ENCODE results near the gene DNMBP.
"Not testable (repeated sequence)": the region's sequence is repeated elsewhere in the genome, so short reads cannot be mapped to it uniquely, and the experiment has no call there.

Gene DNMBP

DNA sequence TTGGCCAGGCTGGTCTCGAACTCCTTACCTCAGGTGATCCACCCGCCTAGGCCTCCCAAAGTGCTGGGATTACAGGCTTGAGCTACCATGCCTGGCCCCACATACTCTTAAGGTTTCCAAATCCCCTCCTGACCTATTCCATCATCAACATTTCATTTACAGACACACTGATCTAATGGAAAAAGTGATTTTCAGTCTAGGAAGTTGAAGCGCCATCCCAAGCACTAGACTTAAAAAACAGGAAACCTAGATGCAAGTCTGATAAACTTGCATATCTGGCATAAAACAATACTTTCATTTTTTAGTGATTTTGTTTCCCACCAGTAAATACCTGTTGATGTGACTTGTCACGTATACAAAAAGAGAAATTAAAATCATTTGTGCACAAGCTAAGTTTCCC lies 44.0 kb downstream of the DNMBP start:
- H3K4me3 ChIP-seq (ENCODE audit: low read length): no peak overlapping the region
- TF ChIP-seq, protein P1, sequence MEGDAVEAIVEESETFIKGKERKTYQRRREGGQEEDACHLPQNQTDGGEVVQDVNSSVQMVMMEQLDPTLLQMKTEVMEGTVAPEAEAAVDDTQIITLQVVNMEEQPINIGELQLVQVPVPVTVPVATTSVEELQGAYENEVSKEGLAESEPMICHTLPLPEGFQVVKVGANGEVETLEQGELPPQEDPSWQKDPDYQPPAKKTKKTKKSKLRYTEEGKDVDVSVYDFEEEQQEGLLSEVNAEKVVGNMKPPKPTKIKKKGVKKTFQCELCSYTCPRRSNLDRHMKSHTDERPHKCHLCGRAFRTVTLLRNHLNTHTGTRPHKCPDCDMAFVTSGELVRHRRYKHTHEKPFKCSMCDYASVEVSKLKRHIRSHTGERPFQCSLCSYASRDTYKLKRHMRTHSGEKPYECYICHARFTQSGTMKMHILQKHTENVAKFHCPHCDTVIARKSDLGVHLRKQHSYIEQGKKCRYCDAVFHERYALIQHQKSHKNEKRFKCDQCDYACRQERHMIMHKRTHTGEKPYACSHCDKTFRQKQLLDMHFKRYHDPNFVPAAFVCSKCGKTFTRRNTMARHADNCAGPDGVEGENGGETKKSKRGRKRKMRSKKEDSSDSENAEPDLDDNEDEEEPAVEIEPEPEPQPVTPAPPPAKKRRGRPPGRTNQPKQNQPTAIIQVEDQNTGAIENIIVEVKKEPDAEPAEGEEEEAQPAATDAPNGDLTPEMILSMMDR (IDR thresholded peaks at IDR 0.05; ENCODE audit: insufficient read depth, low read depth, low read length, missing control alignments): no peak
- DNase-seq (ENCODE audit: low read depth): no peak

DNA sequence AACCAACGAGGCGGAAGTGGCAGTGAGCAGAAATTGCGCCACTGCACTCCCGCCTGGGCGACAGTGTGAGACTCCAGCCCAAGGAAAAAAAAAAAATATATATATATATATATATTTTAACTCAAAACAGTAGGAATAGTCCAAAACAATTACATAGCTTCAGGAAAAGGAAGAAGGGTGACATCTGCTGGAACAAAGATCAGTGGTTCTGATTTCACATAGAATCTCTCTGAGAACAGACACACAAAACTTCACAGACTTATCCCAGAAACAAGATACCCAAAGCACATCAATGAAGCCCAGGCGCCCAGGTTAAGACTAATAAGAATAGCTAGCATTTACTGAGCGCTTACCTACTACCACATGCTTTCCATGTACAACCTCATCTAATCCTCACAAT lies 45.0 kb downstream of the DNMBP start:
- TF ChIP-seq, protein P1 (IDR thresholded peaks at IDR 0.05; ENCODE audit: insufficient read depth, low read depth, low read length, missing control alignments): no peak
- no peak for DNase-seq (ENCODE audit: low read depth)
- no peak overlapping the region for H3K4me3 ChIP-seq (ENCODE audit: low read length)

DNA sequence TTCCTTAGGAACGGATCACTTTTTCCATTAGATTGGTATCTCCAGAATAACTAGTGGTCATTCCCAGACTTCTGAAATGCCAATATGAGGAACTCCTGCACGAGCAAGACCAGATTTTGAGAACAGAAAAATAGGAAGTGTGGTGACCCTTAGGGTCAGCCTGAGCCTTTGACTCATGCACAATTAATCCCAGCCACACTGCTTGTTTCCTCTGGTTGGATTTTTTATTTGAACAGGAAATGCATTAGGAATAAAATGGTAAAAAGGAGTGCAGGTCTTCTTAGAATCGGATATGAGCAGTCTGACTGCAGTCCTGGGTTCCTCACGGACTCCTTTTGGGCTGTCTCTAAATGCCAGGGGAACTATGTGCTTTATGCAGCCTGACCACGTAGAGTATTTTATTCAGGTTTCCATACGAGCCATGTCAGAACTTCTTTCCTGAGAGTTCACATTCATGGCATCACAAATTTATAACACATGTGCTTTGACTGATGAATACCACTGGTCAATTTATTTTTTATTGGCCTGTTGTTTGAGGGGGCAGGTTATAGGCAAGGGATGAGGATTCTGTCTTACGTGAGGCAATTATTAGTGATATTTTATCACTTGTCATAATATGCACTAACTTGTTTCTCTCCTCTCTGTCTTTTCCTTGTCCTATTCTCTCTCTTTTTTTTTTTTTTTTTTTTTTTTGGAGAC lies 46.1 kb downstream of the DNMBP start:
- DNase-seq (ENCODE audit: low read depth); H3K4me3 ChIP-seq (ENCODE audit: low read length): not testable (repeated sequence)

DNA sequence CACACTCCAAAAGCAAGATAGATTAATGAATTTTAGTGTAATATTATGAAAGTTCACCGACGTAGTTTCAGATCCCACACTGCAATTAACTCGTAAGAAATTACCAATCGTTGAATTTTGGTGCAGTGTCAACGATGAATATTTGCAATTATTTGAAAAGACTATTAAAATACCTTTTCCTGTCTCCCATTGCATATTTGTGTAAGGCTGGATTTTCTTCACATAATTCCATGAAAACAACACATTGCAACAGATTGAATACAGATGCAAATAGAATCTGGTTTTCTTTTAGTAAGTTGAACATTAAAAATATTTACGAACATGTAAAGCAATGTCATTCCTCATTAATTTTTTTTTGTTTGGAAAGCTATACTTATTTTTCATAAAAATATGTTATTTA lies 50.9 kb downstream of the DNMBP start:
- no peak overlapping the region for H3K4me3 ChIP-seq (ENCODE audit: low read length)
- TF ChIP-seq, protein P1 (IDR thresholded peaks at IDR 0.05; ENCODE audit: insufficient read depth, low read depth, low read length, missing control alignments): no peak
- no peak for DNase-seq (ENCODE audit: low read depth)

DNA sequence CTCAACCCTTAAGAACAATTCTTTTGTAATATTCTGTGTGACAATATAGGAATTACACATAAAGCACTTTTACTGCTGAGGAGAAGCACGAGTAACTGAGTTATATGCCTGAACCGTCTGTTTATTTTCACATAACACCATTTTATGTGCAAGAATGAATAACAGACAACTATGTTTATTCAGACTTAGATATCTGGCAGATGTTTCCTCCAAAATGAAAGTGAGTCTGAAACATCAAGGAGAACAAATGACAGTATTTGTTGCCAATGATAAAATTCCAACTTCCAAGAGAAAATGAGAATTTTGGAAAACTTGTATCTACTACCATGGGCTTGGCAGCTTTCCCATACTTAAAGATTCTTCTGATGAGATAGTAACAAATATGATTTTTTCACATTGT lies 51.4 kb downstream of the DNMBP start:
- TF ChIP-seq, protein P1 (IDR thresholded peaks at IDR 0.05; ENCODE audit: insufficient read depth, low read depth, low read length, missing control alignments): no peak
- no peak overlapping the region for H3K4me3 ChIP-seq (ENCODE audit: low read length)
- no peak for DNase-seq (ENCODE audit: low read depth)

DNA sequence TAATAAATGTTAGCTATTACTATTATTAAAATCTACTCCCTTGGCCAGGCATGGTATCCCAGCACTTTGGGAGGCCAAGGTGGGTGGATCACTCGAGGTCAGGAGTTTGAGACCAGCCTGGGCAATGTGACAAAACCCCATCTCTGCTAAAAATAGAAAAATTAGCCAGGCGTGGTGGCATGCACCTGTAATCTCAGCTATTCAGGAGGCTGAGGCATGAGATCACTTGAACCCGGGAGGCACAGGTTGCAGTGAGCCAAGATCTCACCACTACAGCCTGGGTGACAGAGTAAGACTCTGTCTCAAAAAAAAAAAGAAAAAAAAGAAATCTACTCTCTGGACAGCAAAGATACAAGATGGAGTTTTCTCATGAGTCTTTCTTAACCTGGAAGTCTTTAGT lies 56.2 kb downstream of the DNMBP start:
- DNase-seq (ENCODE audit: low read depth); H3K4me3 ChIP-seq (ENCODE audit: low read length): not testable (repeated sequence)

DNA sequence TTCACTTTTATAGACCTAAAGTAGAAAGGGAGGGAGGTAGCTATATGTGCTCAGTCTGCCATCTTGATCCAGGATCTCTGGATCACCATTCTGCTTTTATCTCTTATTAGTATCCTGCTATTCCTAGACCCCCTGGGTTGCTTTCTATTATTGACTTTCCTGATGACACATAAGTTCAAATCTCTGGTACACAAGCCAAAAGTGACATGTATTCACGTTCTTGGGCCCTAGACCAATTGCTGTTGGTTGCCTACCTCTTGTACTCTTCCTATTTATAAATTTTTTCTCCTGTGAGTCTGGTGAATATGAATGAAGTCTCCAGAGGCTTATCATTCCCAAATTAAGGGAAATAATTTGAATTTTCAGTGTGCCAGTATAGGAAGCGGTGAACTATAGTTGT lies 56.9 kb downstream of the DNMBP start:
- H3K4me3 ChIP-seq (ENCODE audit: low read length): no peak overlapping the region
- TF ChIP-seq, protein P1 (IDR thresholded peaks at IDR 0.05; ENCODE audit: insufficient read depth, low read depth, low read length, missing control alignments): no peak
- DNase-seq (ENCODE audit: low read depth): no peak

DNA sequence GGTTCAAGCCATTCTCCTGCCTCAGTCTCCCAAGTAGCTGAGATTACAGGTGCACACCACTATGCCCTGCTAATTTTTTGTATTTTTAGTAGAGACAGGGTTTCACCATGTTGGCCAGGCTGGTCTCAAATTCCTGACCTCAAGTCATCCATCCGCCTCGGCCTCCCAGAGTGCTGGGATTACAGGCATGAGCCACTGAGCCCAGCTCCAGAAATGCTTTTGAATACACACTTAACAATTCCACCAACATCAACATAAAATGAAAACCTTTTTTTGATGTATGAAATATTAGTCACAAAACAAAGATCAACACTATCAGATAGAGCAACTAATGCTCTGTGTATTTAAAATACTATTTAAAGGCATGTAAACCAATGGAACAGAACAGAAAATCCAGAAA lies 63.7 kb downstream of the DNMBP start:
- DNase-seq (ENCODE audit: low read depth); H3K4me3 ChIP-seq (ENCODE audit: low read length): not testable (repeated sequence)

DNA sequence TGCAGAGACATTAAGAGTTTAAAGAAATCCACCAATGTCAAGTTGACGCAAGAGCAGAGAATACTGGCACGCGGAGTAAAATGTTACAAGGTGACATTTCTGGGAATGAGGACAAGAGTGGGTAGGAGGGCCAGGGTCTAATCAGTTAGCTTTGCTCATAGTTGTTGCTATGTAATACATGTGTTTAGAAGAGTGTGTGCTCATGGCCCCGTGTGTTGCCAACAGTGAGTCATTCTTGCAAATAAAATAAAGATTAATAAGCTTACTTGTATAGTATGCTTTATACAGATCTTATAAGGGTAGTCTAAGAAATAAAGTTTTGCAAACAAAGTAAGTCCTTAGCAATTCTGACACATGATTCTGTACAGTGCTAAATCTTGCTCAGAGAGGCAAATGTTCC lies 64.5 kb downstream of the DNMBP start:
- peak; percentile 72 for DNase-seq (ENCODE audit: low read depth)
- H3K4me3 ChIP-seq (ENCODE audit: low read length): no peak overlapping the region
- TF ChIP-seq, protein P1 (IDR thresholded peaks at IDR 0.05; ENCODE audit: insufficient read depth, low read depth, low read length, missing control alignments): no peak

All from epithelial cell of esophagus (primary cell).